GM19240 (cell line): ENCODE results near the gene E2F4.
A peak's percentile ranks its signal among the peaks of the same experiment; 100 is the strongest.

Source experiments
- DNase-seq: peaks from one replicate; pipeline ENCODE4 v3.0.0; 2011; ENCODE audit warnings: low spot score; ENCODE audit not compliant: insufficient read length

Gene E2F4

GRCh38 chr16:67207249-67208091 lies 15.5 kb downstream of the E2F4 start:
- no peak for DNase-seq

- no peak for DNase-seq
Measured at GRCh38 chr16:67208154-67208896, 16.4 kb downstream of the E2F4 start.

- no peak for DNase-seq
Measured at GRCh38 chr16:67209565-67209964, 17.6 kb downstream of the E2F4 start.

GRCh38 chr16:67210069-67210937 lies 18.3 kb downstream of the E2F4 start:
- no peak for DNase-seq

GRCh38 chr16:67211674-67212073 lies 19.7 kb downstream of the E2F4 start:
- DNase-seq = no peak

- no peak for DNase-seq
Measured at GRCh38 chr16:67212766-67213165, 20.8 kb downstream of the E2F4 start.

GRCh38 chr16:67213197-67214019 lies 21.5 kb downstream of the E2F4 start:
- DNase-seq = no peak

- no peak for DNase-seq
Measured at GRCh38 chr16:67215706-67216105, 23.8 kb downstream of the E2F4 start.

GRCh38 chr16:67216612-67217490 lies 24.9 kb downstream of the E2F4 start:
- DNase-seq = no peak

GRCh38 chr16:67223992-67224391 lies 32.0 kb downstream of the E2F4 start:
- DNase-seq = no peak

- no peak for DNase-seq
Measured at GRCh38 chr16:67226295-67226803, 34.4 kb downstream of the E2F4 start.

GRCh38 chr16:67226804-67227566 lies 35.0 kb downstream of the E2F4 start, which contains the start of gene TMEM208:
TSS of gene TMEM208 (plus strand) at chr16:67227130. CDS start at chr16:67227219, 89 bp downstream.
- DNase-seq = peak; percentile 100

- DNase-seq = no peak
Measured at GRCh38 chr16:67227567-67227921, 35.6 kb downstream of the E2F4 start.

- no peak for DNase-seq
Measured at GRCh38 chr16:67228034-67228785, 36.3 kb downstream of the E2F4 start.

- DNase-seq = no peak
Measured at GRCh38 chr16:67228905-67229304, 37.0 kb downstream of the E2F4 start.

- no peak for DNase-seq
Measured at GRCh38 chr16:67229906-67230808, 38.2 kb downstream of the E2F4 start.
